ENCODE measurements around the gene GRM4. TPM values are rescaled to one million over a fixed set of nuclear protein-coding genes. Genes with fewer than 3 reads are reported as not detected.

GRM4 gene
- total and polyA plus RNA-seq, 2 experiments from 2014 or later = 0.10 to 0.22 TPM

GRCh38 chr6:34158876-34159275 is 13.0 kb upstream of the GRM4 start:
- no peak for TF ChIP-seq EZH2 (IDR thresholded peaks at IDR 0.05; ENCODE audit: insufficient read depth, poor library complexity, severe bottlenecking)
- TF ChIP-seq EZH2phosphoT487 (IDR thresholded peaks at IDR 0.05; ENCODE audit: insufficient read depth, low read depth) = no peak
- Histone ChIP-seq H3K27ac (no peak overlapping the region), H3K27me3 (replicated peaks; ENCODE audit: insufficient read depth) (peaks cover 3% of the 10 kb centered on the region; the same call in 1 of the 2 replicates), H3K4me3 (no peak overlapping the region), H3K4me1 (ENCODE audit: insufficient read depth) (no peaks in the 10 kb centered on the region), H3K9ac (no peak overlapping the region), H3K9me3 (ENCODE audit: low read depth) (no peaks in the 10 kb centered on the region), H3K9me2 (ENCODE audit: insufficient read depth) (no peaks in the 10 kb centered on the region), H2AFZ (no peak overlapping the region), H3K36me3 (ENCODE audit: low read depth) (no peaks in the 10 kb centered on the region), H3K4me2 (ENCODE audit: unreplicated experiment) (no peak overlapping the region), H3K79me2 (ENCODE audit: insufficient read depth) (no peaks in the 10 kb centered on the region), H3F3A (ENCODE audit: insufficient read depth) (no peaks in the 10 kb centered on the region), H4K20me1 (ENCODE audit: insufficient read depth) (no peaks in the 10 kb centered on the region)
- no peak for DNase-seq
- in situ Hi-C loops (cut with MboI) = loop anchor here (10.0 kb wide), 1 partner anchor 394 kb away; no protein-coding TSS in a partner anchor
- WGBS, 2 experiments (ENCODE audit: low coverage in 1 of 2, low lambda C conversion rate in 2 of 2, missing lambda C conversion rate in 2 of 2) = 67% methylated on average over 3 of the region's 3 CpGs

GRCh38 chr6:34157851-34158250 is 12.0 kb upstream of the GRM4 start:
- Histone ChIP-seq H3K4me1 (ENCODE audit: insufficient read depth) (no peaks in the 10 kb centered on the region), H3K4me2 (ENCODE audit: unreplicated experiment) (no peak overlapping the region), H3K36me3 (ENCODE audit: low read depth) (no peaks in the 10 kb centered on the region), H3K9me3 (ENCODE audit: low read depth) (no peaks in the 10 kb centered on the region), H3K27ac (no peak overlapping the region), H3K9me2 (ENCODE audit: insufficient read depth) (no peaks in the 10 kb centered on the region), H4K20me1 (ENCODE audit: insufficient read depth) (no peaks in the 10 kb centered on the region), H3F3A (ENCODE audit: insufficient read depth) (no peaks in the 10 kb centered on the region), H3K27me3 (replicated peaks; ENCODE audit: insufficient read depth) (peaks cover 3% of the 10 kb centered on the region; the same call in 1 of the 2 replicates), H3K9ac (no peak overlapping the region), H3K4me3 (no peak overlapping the region), H2AFZ (no peak overlapping the region), H3K79me2 (ENCODE audit: insufficient read depth) (no peaks in the 10 kb centered on the region)
- in situ Hi-C loops (cut with MboI) = loop anchor here (10.0 kb wide), 1 partner anchor 393 kb away; no protein-coding TSS in a partner anchor
- TF ChIP-seq EZH2phosphoT487 (IDR thresholded peaks at IDR 0.05; ENCODE audit: insufficient read depth, low read depth) (no peak), EZH2 (IDR thresholded peaks at IDR 0.05; ENCODE audit: insufficient read depth, poor library complexity, severe bottlenecking) (no peak)
- 75 to 85% methylated on average over 6 of the region's 6 CpGs for WGBS, 2 experiments (ENCODE audit: low coverage in 1 of 2, low lambda C conversion rate in 2 of 2, missing lambda C conversion rate in 2 of 2)
- no peak for DNase-seq

GRCh38 chr6:34157236-34157830 is 11.4 kb upstream of the GRM4 start:
- Histone ChIP-seq H3K9me3 (ENCODE audit: low read depth) (no peaks in the 10 kb centered on the region), H3K4me3 (no peak overlapping the region), H3K9ac (no peak overlapping the region), H2AFZ (no peak overlapping the region), H3F3A (ENCODE audit: insufficient read depth) (no peaks in the 10 kb centered on the region), H3K36me3 (ENCODE audit: low read depth) (no peaks in the 10 kb centered on the region), H3K79me2 (ENCODE audit: insufficient read depth) (no peaks in the 10 kb centered on the region), H4K20me1 (ENCODE audit: insufficient read depth) (no peaks in the 10 kb centered on the region), H3K27ac (no peak overlapping the region), H3K27me3 (replicated peaks; ENCODE audit: insufficient read depth) (peaks cover 7% of the 10 kb centered on the region), H3K4me1 (ENCODE audit: insufficient read depth) (no peaks in the 10 kb centered on the region), H3K4me2 (ENCODE audit: unreplicated experiment) (no peak overlapping the region), H3K9me2 (ENCODE audit: insufficient read depth) (no peaks in the 10 kb centered on the region)
- TF ChIP-seq EZH2phosphoT487 (IDR thresholded peaks at IDR 0.05; ENCODE audit: insufficient read depth, low read depth) (no peak), EZH2 (IDR thresholded peaks at IDR 0.05; ENCODE audit: insufficient read depth, poor library complexity, severe bottlenecking) (no peak)
- in situ Hi-C loops (cut with MboI) = loop anchor here (10.0 kb wide), 1 partner anchor 393 kb away; no protein-coding TSS in a partner anchor
- WGBS, 2 experiments (ENCODE audit: low coverage in 1 of 2, low lambda C conversion rate in 2 of 2, missing lambda C conversion rate in 2 of 2) = 53 to 55% methylated on average over 10 of the region's 10 CpGs
- DNase-seq = no peak

- DNase-seq = no peak
- H2AFZ ChIP-seq = no peak overlapping the region
- H3K27ac ChIP-seq = no peak overlapping the region
- no peak overlapping the region for H3K4me3 ChIP-seq
- H3K9me2 ChIP-seq (ENCODE audit: insufficient read depth) = no peaks in the 10 kb centered on the region
- no peaks in the 10 kb centered on the region for H3K4me1 ChIP-seq (ENCODE audit: insufficient read depth)
- TF ChIP-seq EZH2 (IDR thresholded peaks at IDR 0.05; ENCODE audit: insufficient read depth, poor library complexity, severe bottlenecking) (no peak), EZH2phosphoT487 (IDR thresholded peaks at IDR 0.05; ENCODE audit: insufficient read depth, low read depth) (no peak)
- no peaks in the 10 kb centered on the region for H3K36me3 ChIP-seq (ENCODE audit: low read depth)
- WGBS, 2 experiments (ENCODE audit: low coverage in 1 of 2, low lambda C conversion rate in 2 of 2, missing lambda C conversion rate in 2 of 2) = 72% methylated on average over 24 of the region's 24 CpGs
- H3K9me3 ChIP-seq (ENCODE audit: low read depth) = no peaks in the 10 kb centered on the region
- no peak overlapping the region for H3K9ac ChIP-seq
- H3F3A ChIP-seq (ENCODE audit: insufficient read depth) = no peaks in the 10 kb centered on the region
- no peak overlapping the region for H3K4me2 ChIP-seq (ENCODE audit: unreplicated experiment)
- H3K27me3 ChIP-seq (replicated peaks; ENCODE audit: insufficient read depth) = peaks cover 21% of the 10 kb centered on the region
- H4K20me1 ChIP-seq (ENCODE audit: insufficient read depth) = no peaks in the 10 kb centered on the region
- H3K79me2 ChIP-seq (ENCODE audit: insufficient read depth) = no peaks in the 10 kb centered on the region
- in situ Hi-C loops (cut with MboI) = loop anchor here (10.0 kb wide), 1 partner anchor 391 kb away; no protein-coding TSS in a partner anchor
Measured at GRCh38 chr6:34155471-34156300, 9.8 kb upstream of the GRM4 start.
